Measurements from ENCODE around the gene NID1. TPM values are rescaled to one million over a fixed set of nuclear protein-coding genes. Genes with fewer than 3 reads are reported as not detected.
"Not testable (repeated sequence)": the region's sequence is repeated elsewhere in the genome, so short reads cannot be mapped to it uniquely, and the experiment has no call there.

NID1 gene
- total RNA-seq, 1 donor from 2014 or later, result 32.5 TPM

- no peaks in the 10 kb centered on the region for H3K9me3 ChIP-seq (ENCODE audit: low read depth)
- H3K27me3 ChIP-seq, result no peaks in the 10 kb centered on the region
- H3K4me3 ChIP-seq, result no peak overlapping the region
- H4K20me1 ChIP-seq (ENCODE audit: low read depth), result no peaks in the 10 kb centered on the region
- no peak for DNase-seq (ENCODE audit: low spot score)
- H2AFZ ChIP-seq (replicated peaks), result no peak overlapping the region
- Mint-ChIP-seq H3K9me3 (no peaks in the 10 kb centered on the region), H3K27ac (no peak overlapping the region), H3K4me3 (no peak overlapping the region), H3K36me3 (no peaks in the 10 kb centered on the region), H3K27me3 (ENCODE audit: insufficient read depth, low read depth) (peaks cover 4% of the 10 kb centered on the region), H3K4me1 (no peaks in the 10 kb centered on the region)
- H3K4me1 ChIP-seq, result no peaks in the 10 kb centered on the region
- H3K79me2 ChIP-seq (ENCODE audit: low read depth), result no peaks in the 10 kb centered on the region
- no peak overlapping the region for H3K4me2 ChIP-seq
- H3K36me3 ChIP-seq, result no peaks in the 10 kb centered on the region
- H3K9ac ChIP-seq, result no peak overlapping the region
- no peaks in the 10 kb centered on the region for H3F3A ChIP-seq (ENCODE audit: low read depth)
- no peak overlapping the region for H3K27ac ChIP-seq
- no peak for TF ChIP-seq EZH2 (IDR thresholded peaks at IDR 0.05)
- no peak for TF ChIP-seq EZH2phosphoT487 (IDR thresholded peaks at IDR 0.05)
- TF ChIP-seq, protein P1, sequence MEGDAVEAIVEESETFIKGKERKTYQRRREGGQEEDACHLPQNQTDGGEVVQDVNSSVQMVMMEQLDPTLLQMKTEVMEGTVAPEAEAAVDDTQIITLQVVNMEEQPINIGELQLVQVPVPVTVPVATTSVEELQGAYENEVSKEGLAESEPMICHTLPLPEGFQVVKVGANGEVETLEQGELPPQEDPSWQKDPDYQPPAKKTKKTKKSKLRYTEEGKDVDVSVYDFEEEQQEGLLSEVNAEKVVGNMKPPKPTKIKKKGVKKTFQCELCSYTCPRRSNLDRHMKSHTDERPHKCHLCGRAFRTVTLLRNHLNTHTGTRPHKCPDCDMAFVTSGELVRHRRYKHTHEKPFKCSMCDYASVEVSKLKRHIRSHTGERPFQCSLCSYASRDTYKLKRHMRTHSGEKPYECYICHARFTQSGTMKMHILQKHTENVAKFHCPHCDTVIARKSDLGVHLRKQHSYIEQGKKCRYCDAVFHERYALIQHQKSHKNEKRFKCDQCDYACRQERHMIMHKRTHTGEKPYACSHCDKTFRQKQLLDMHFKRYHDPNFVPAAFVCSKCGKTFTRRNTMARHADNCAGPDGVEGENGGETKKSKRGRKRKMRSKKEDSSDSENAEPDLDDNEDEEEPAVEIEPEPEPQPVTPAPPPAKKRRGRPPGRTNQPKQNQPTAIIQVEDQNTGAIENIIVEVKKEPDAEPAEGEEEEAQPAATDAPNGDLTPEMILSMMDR (IDR thresholded peaks at IDR 0.05), result no peak
Observed at GRCh38 chr1:236078993-236079392, 14.1 kb upstream of the NID1 start.

- not testable (repeated sequence) for H3K36me3 Mint-ChIP-seq; H3K4me1 ChIP-seq; H3K27ac Mint-ChIP-seq; H3K4me3 Mint-ChIP-seq; H4K20me1 ChIP-seq (ENCODE audit: low read depth); H3K9me3 Mint-ChIP-seq; H3K36me3 ChIP-seq; H3K4me2 ChIP-seq; H3K9me3 ChIP-seq (ENCODE audit: low read depth); H2AFZ ChIP-seq (replicated peaks); H3F3A ChIP-seq (ENCODE audit: low read depth); H3K27ac ChIP-seq; H3K27me3 Mint-ChIP-seq (ENCODE audit: insufficient read depth, low read depth); H3K4me1 Mint-ChIP-seq; H3K9ac ChIP-seq; H3K79me2 ChIP-seq (ENCODE audit: low read depth); H3K27me3 ChIP-seq; DNase-seq (ENCODE audit: low spot score); H3K4me3 ChIP-seq
Observed at GRCh38 chr1:236078077-236078476, 13.2 kb upstream of the NID1 start.

DNA sequence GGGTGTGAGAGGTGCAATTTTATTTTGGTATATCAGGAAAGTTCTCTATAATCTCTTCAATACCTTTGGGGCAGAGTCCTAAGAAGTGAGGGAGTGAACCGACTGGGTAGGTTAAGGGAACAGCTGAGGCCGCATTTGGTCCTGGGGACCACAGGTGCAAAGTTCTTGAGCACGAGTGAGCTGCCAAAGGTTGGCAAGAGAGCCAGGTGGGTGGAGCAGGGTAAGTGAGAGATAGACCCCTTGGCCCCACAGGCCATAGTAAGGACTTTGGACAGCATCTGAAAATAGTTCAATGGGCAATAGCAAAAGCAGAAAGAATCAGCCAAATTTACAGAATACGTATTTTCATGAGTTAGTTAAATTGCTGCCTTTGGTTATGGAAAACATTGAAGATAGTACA is 11.0 kb upstream of the NID1 start:
- Mint-ChIP-seq H3K27ac (no peak overlapping the region), H3K27me3 (ENCODE audit: insufficient read depth, low read depth) (peaks cover 4% of the 10 kb centered on the region), H3K36me3 (no peaks in the 10 kb centered on the region), H3K4me3 (no peak overlapping the region), H3K9me3 (peaks cover 3% of the 10 kb centered on the region), H3K4me1 (no peaks in the 10 kb centered on the region)
- TF ChIP-seq EZH2phosphoT487 (IDR thresholded peaks at IDR 0.05), result no peak
- no peak for TF ChIP-seq EZH2 (IDR thresholded peaks at IDR 0.05)
- TF ChIP-seq, protein P1 (IDR thresholded peaks at IDR 0.05), result no peak
- Histone ChIP-seq H3K9me3 (ENCODE audit: low read depth) (no peaks in the 10 kb centered on the region), H3K27ac (no peak overlapping the region), H3K4me1 (no peaks in the 10 kb centered on the region), H2AFZ (replicated peaks) (no peak overlapping the region), H3F3A (ENCODE audit: low read depth) (no peaks in the 10 kb centered on the region), H3K4me3 (no peak overlapping the region), H3K36me3 (no peaks in the 10 kb centered on the region), H4K20me1 (ENCODE audit: low read depth) (no peaks in the 10 kb centered on the region), H3K79me2 (ENCODE audit: low read depth) (no peaks in the 10 kb centered on the region), H3K27me3 (no peaks in the 10 kb centered on the region), H3K9ac (no peak overlapping the region), H3K4me2 (no peak overlapping the region)
- DNase-seq (ENCODE audit: low spot score), result no peak

DNA sequence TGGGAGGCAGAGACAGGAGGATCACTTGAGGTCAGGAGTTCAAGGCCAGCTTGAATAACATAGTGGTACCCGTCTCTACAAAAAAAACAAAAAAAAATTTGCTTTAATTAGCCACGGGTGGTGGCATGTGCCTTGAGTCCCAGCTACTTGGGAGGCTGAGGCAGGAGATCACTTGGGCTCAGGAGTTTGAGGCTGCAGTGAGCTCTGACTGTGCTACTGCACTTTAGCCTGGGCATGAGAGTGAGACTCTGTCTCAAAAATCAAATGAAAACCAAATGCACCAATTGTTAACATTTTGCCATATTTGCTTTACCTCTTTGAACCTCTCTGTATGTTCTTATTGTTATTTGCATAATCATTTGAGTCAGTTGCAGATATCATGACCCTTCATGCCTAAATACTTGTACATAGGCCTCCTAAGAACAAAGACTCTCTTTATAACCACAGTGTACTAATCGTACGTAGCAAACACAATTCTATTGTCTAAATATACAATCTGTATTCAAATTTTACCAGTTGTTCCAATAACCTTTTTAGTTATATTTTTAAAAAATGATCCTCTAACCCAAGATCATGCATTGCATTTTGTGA is 8.5 kb upstream of the NID1 start:
- no peaks in the 10 kb centered on the region for H3K36me3 ChIP-seq
- H3K79me2 ChIP-seq (ENCODE audit: low read depth), result no peaks in the 10 kb centered on the region
- H3F3A ChIP-seq (ENCODE audit: low read depth), result no peaks in the 10 kb centered on the region
- no peak overlapping the region for H3K4me3 ChIP-seq
- H3K27me3 ChIP-seq, result no peaks in the 10 kb centered on the region
- DNase-seq (ENCODE audit: low spot score), result no peak
- H3K27ac ChIP-seq, result no peak overlapping the region
- H2AFZ ChIP-seq (replicated peaks), result no peak overlapping the region
- Mint-ChIP-seq H3K27ac (no peak overlapping the region), H3K4me3 (no peak overlapping the region), H3K27me3 (ENCODE audit: insufficient read depth, low read depth) (peaks cover 4% of the 10 kb centered on the region), H3K4me1 (no peaks in the 10 kb centered on the region), H3K36me3 (no peaks in the 10 kb centered on the region), H3K9me3 (peaks cover 3% of the 10 kb centered on the region)
- H3K9ac ChIP-seq, result no peak overlapping the region
- no peak overlapping the region for H3K4me2 ChIP-seq
- no peaks in the 10 kb centered on the region for H4K20me1 ChIP-seq (ENCODE audit: low read depth)
- no peak for TF ChIP-seq EZH2phosphoT487 (IDR thresholded peaks at IDR 0.05)
- no peak for TF ChIP-seq EZH2 (IDR thresholded peaks at IDR 0.05)
- TF ChIP-seq, protein P1 (IDR thresholded peaks at IDR 0.05), result no peak
- no peaks in the 10 kb centered on the region for H3K4me1 ChIP-seq
- H3K9me3 ChIP-seq (ENCODE audit: low read depth), result no peaks in the 10 kb centered on the region
